Measurements from ENCODE around the gene ABI3.

Gene ABI3

GRCh38 chr17:49190932-49191331, 19.6 kb upstream of the ABI3 start:
- TF ChIP-seq CTCF (IDR thresholded peaks at IDR 0.05; ENCODE audit: low read depth, low read length) (no peak), EZH2phosphoT487 (IDR thresholded peaks at IDR 0.05; ENCODE audit: low read depth) (no peak)
- H4K20me1 ChIP-seq (ENCODE audit: insufficient read depth, low read length): no peaks in the 10 kb centered on the region
- H3K79me2 ChIP-seq (ENCODE audit: low read length): no peaks in the 10 kb centered on the region
- peak overlapping the region; percentile 23; the same call in 1 of the 2 replicates for H3K4me2 ChIP-seq (ENCODE audit: low read length)
- no peaks in the 10 kb centered on the region for H3K9me3 ChIP-seq (ENCODE audit: insufficient read depth, low read length)
- peaks cover 17% of the 10 kb centered on the region for H3K4me1 ChIP-seq (ENCODE audit: low read length)
- no peak overlapping the region for H2AFZ ChIP-seq (ENCODE audit: low read depth, low read length)
- H3K9ac ChIP-seq (ENCODE audit: low read length): peak overlapping the region; percentile 97; the same call in 1 of the 2 replicates
- 0 out of 2 replicates have a peak overlapping the region, but pooled peaks have one; percentile 9 for H3K4me3 ChIP-seq (ENCODE audit: low read length)
- H3K36me3 ChIP-seq (replicated peaks; ENCODE audit: low read depth, low read length): no peaks in the 10 kb centered on the region
- H3K27ac ChIP-seq (ENCODE audit: low read length): no peak overlapping the region
- H3K27me3 ChIP-seq (ENCODE audit: low read depth, low read length): no peaks in the 10 kb centered on the region

- peak overlapping the region; percentile 97 for H3K9ac ChIP-seq (ENCODE audit: low read length)
- H3K36me3 ChIP-seq (replicated peaks; ENCODE audit: low read depth, low read length): no peaks in the 10 kb centered on the region
- H3K9me3 ChIP-seq (ENCODE audit: insufficient read depth, low read length): no peaks in the 10 kb centered on the region
- H4K20me1 ChIP-seq (ENCODE audit: insufficient read depth, low read length): no peaks in the 10 kb centered on the region
- peak overlapping the region; percentile 74 for H2AFZ ChIP-seq (ENCODE audit: low read depth, low read length)
- peaks cover 17% of the 10 kb centered on the region for H3K4me1 ChIP-seq (ENCODE audit: low read length)
- peak overlapping the region; percentile 95 for H3K27ac ChIP-seq (ENCODE audit: low read length)
- H3K4me3 ChIP-seq (ENCODE audit: low read length): peak overlapping the region; percentile 90
- H3K27me3 ChIP-seq (ENCODE audit: low read depth, low read length): no peaks in the 10 kb centered on the region
- no peaks in the 10 kb centered on the region for H3K79me2 ChIP-seq (ENCODE audit: low read length)
- TF ChIP-seq CTCF (IDR thresholded peaks at IDR 0.05; ENCODE audit: low read depth, low read length) (no peak), EZH2phosphoT487 (IDR thresholded peaks at IDR 0.05; ENCODE audit: low read depth) (no peak)
- peak overlapping the region; percentile 74 for H3K4me2 ChIP-seq (ENCODE audit: low read length)
Measured at GRCh38 chr17:49191409-49191916, 19.0 kb upstream of the ABI3 start.

DNA sequence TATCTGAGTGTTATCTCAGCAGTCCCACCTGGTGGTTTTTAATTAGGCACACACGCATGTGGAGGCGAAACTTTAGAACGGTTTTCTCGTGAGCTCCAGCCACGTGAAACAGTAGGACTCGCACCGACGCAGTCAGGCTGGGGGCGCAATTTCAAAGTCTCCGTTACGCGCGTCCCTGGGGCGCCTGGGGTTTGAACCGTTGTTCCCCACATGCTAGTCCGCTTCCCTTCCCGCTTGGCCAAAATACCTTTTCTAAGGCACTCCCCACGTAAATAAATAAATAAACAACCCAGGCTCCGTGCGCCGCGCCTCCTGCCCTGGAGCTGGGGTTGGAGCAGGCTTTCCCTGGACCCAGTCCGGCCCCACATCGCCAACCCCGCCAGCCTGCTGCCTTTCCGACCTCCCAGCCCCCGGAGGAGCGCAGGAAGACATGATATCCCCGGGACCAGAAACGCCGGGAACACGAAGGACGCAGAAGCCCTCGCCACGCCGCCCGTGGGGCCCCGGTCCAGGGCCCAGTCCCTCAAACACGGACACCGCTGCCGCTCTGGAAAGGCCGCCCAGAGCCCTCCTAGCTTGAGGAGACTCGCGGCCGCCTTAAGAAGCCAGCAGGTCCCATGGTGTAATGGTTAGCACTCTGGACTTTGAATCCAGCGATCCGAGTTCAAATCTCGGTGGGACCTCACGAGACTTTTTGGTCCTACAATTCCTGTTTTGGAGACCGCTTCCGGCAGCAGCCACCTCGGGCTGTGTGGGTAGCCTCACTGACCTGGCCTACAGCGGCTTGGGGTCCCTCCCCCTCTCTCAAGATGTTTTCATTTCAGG, 18.4 kb upstream of the ABI3 start:
- Histone ChIP-seq H3K4me2 (ENCODE audit: low read length) (peak overlapping the region; percentile 74), H3K4me3 (ENCODE audit: low read length) (peak overlapping the region; percentile 90), H3K9me3 (ENCODE audit: insufficient read depth, low read length) (no peaks in the 10 kb centered on the region), H2AFZ (ENCODE audit: low read depth, low read length) (peak overlapping the region; percentile 74), H3K36me3 (replicated peaks; ENCODE audit: low read depth, low read length) (no peaks in the 10 kb centered on the region), H3K9ac (ENCODE audit: low read length) (peak overlapping the region; percentile 97), H3K79me2 (ENCODE audit: low read length) (no peaks in the 10 kb centered on the region), H3K27me3 (ENCODE audit: low read depth, low read length) (no peaks in the 10 kb centered on the region), H3K4me1 (ENCODE audit: low read length) (peaks cover 17% of the 10 kb centered on the region), H3K27ac (ENCODE audit: low read length) (peak overlapping the region; percentile 95), H4K20me1 (ENCODE audit: insufficient read depth, low read length) (no peaks in the 10 kb centered on the region)
- TF ChIP-seq CTCF (IDR thresholded peaks at IDR 0.05; ENCODE audit: low read depth, low read length) (peak; percentile 58), EZH2phosphoT487 (IDR thresholded peaks at IDR 0.05; ENCODE audit: low read depth) (no peak)

GRCh38 chr17:49193513-49194296, 16.8 kb upstream of the ABI3 start:
- H3K4me3 ChIP-seq (ENCODE audit: low read length): peak overlapping the region; percentile 90
- H3K36me3 ChIP-seq (replicated peaks; ENCODE audit: low read depth, low read length): no peaks in the 10 kb centered on the region
- H3K27ac ChIP-seq (ENCODE audit: low read length): no peak overlapping the region
- peaks cover 17% of the 10 kb centered on the region for H3K4me1 ChIP-seq (ENCODE audit: low read length)
- peak overlapping the region; percentile 51; the same call in 1 of the 2 replicates for H2AFZ ChIP-seq (ENCODE audit: low read depth, low read length)
- H4K20me1 ChIP-seq (ENCODE audit: insufficient read depth, low read length): no peaks in the 10 kb centered on the region
- H3K9me3 ChIP-seq (ENCODE audit: insufficient read depth, low read length): no peaks in the 10 kb centered on the region
- peak overlapping the region; percentile 97 for H3K9ac ChIP-seq (ENCODE audit: low read length)
- H3K27me3 ChIP-seq (ENCODE audit: low read depth, low read length): no peaks in the 10 kb centered on the region
- TF ChIP-seq EZH2phosphoT487 (IDR thresholded peaks at IDR 0.05; ENCODE audit: low read depth): no peak
- peak overlapping the region; percentile 74 for H3K4me2 ChIP-seq (ENCODE audit: low read length)
- no peaks in the 10 kb centered on the region for H3K79me2 ChIP-seq (ENCODE audit: low read length)
